GM19452 (cell line): ENCODE data around the gene HADH.

Source experiments
- ATAC-seq: cut with Tn5 transposase; IDR thresholded peaks from one replicate; pipeline ENCODE4 v1.9.1; 2021; ENCODE audit not compliant: unreplicated experiment

HADH gene

GRCh38 chr4:108055787-108056186 is 66.1 kb downstream of the HADH start:
- no peak for ATAC-seq

- no peak for ATAC-seq
Observed at GRCh38 chr4:108056418-108056817, 66.7 kb downstream of the HADH start.

- no peak for ATAC-seq
Observed at GRCh38 chr4:108058685-108059440, 69.2 kb downstream of the HADH start.

DNA sequence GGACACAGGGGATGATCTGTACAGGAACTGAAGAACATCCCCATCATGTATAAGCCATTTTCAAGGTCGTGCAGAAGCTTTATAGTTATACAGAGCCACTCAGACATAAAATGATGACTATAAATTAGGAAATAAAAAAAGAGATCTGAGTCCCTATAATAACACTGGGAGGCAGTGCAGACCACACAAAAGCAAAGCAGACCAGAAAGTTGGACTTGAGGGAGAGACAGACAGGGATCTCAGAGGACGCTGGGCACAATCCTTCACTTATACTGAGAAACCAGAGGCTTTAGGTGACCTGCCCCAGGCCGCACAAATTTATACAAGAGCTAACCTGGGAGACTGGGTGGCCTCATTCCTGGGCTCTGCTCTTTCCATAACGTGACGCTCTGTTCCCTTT is 70.5 kb downstream of the HADH start:
- no peak for ATAC-seq

DNA sequence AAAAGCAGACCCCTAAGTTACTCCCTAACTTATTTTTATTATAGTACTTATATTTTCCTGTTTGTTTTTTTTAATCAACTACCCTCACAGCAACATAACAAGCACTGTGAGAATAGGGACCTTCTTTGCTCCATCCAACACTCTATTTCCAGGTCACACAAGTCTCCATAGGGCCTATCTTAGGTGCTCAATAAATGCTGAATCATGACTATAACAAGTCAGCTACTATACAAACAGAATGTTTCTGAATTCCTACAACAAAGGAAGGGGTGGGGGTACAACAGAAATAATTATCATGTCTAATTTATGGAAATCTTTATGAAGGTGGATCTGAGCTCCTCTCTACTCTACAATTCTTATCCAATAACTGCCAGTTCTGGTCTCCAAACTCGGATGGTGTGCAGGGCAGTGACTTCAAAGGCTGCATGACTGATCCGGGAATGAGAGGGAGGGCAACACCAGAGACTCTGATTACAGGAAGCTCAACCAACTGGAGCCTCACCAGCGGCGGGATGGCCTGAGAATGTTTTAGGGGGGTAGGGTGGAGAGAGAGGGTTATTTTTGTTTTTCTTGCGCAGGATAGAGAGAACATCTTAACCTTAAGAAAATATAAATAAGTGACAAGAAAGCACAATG is 71.1 kb downstream of the HADH start:
- ATAC-seq = no peak

- ATAC-seq = no peak
Observed at GRCh38 chr4:108068442-108068841, 78.8 kb downstream of the HADH start.

DNA sequence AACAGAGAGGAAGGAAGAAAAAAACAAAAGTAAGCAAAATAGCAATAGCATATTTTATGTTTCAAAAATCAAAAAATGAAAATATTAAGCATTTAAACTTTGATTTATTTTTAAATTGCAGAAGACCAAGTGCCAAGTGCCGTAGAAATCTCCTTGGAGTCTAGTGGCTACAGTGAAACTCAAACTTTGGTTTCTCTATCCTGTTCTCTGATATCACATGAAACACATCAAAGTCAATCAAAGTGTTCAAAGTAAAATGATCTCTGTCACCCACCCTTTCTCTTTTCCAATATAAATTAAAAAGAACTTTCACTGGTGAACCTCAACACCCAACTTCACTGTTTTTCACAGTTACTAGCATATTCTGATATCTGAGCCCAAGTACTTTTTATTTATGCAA is 81.1 kb downstream of the HADH start:
- ATAC-seq = no peak

DNA sequence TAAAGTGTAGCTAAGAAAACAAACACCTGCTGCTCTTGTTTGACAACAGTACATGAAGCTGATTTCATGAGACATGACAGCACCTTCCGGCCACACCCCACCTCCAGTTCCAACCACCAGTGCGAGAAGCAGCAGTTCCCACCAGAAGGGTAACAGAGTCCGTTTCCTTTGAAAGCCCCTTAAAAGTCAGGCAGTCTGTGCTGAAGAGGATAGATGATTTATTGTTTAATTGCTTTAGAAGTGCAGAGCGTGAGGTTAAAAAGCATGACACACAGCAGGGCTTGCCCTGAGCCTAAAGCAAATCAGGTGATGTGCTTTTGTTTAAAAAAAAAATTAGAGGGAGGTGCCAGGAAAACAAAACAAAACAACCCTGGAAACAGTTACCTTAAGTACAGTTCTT is 82.6 kb downstream of the HADH start:
- no peak for ATAC-seq

DNA sequence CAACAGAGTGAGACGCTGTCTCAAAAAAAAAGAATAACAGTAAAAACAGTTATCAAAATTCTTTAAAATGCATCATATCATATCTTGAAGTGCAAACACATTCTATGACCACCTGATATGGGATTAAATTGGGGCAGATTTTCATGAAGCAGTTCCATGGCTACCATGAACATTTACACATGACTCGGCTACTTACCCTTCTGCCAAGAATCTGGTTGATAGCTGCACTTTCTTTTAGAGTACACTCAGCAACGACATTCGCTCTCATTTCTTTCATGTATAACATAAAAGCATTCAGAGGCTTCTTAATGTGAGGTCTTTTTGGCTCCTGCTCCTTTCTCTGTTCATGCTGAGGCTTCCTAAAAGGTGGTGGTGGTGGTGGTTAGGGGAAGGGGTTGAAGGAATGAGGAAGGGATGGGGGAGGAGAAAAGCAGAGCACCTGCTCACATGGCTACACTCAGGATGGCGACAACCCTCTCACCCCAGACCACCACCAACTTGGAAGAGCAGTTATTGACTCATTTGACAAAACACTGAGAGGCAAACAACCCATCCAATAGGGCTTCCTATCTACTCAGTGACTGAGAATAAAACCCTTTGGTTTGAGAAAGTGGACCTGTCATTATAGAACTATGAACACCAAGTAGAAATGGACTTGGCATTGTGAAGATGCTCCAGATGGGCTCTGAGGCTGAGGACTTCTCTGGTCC is 88.5 kb downstream of the HADH start:
- ATAC-seq = no peak

GRCh38 chr4:108080747-108081146 is 91.1 kb downstream of the HADH start:
- ATAC-seq = no peak

GRCh38 chr4:108081256-108081655 is 91.6 kb downstream of the HADH start:
- ATAC-seq = no peak
